GM12873 (cell line): Measurements from ENCODE around the gene FOXO3.

Experiments used
- CTCF ChIP-seq: IDR thresholded peaks from 2 replicates; pipeline ENCODE4 v1.5.1; 2012; ENCODE audit warnings: low read depth, mild to moderate bottlenecking, moderate library complexity, low read length, control low read depth; ENCODE audit not compliant: insufficient read depth; ENCODE audit errors: missing control alignments

FOXO3 gene

DNA sequence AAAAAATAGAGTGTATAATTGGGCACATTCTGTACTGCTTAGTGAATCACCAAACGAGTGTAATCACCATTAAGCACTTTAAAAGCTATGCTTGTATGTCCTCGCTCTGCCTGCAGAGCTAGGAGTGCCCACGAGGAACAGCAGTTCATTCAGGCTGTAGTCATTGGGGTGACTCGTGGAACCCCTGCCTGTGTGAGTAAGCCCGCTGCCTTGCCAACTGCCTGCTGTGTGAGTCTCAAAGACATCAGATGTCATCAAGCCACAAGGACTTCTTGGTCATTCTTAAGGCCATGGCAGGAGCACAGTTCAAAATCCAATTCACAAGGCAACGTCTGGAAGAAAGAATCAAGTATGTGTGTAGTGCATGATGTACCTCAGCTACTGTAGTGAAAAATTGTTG, 60.4 kb downstream of the FOXO3 start:
- no peak for TF ChIP-seq CTCF

DNA sequence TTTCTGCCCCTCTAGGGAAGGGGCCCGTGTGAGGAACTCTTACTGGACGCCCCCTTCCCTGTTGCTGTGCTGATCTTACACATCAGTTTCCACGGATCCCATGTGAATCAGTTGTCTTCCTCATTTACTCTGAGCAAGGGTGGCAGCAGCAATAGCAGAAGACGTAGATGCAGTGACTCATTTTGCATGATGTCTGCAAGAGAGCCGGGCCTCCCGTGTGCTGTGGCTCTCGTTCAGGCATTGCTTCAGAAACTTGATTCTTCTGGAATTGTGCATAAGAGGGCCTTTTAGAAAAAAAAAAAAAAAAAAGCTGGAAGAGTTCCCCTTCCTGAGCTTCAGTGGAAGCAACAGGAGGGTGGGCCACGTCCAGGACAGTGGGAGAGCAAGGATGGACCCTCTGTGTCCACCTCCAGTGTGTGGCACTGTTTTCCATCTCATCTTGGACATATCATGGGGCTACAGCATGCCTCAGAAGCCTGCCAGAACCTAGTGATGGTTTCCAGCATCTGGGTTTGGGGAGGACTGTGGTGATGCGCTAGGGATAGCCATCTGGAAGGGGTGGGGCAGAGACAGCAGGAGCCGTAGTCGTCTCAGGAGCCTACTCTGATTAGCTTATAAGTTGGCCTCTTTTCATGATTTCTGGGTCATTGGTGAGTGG, 62.1 kb downstream of the FOXO3 start:
- TF ChIP-seq CTCF, result no peak

DNA sequence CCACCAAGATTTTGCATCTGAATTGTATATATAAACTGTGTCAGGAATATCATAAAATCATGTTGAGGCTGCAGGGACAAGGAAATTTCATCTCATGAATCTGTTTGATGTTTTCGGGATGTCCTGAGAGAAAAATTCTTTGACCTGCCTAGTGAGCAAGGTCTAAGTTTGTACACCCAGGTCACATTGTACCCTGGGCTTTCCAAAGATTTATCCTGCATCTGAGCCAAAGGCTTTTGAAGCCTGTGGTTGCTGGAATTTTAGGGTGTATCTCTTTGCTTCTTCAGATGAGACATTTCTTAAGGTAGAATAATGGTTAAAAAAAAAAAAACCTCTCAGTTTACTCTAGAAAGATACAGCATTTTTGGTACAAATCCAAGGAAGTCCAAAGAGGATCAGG, 63.3 kb downstream of the FOXO3 start:
- no peak for TF ChIP-seq CTCF

- no peak for TF ChIP-seq CTCF
Measured at GRCh38 chr6:108625581-108625980, 64.9 kb downstream of the FOXO3 start.

DNA sequence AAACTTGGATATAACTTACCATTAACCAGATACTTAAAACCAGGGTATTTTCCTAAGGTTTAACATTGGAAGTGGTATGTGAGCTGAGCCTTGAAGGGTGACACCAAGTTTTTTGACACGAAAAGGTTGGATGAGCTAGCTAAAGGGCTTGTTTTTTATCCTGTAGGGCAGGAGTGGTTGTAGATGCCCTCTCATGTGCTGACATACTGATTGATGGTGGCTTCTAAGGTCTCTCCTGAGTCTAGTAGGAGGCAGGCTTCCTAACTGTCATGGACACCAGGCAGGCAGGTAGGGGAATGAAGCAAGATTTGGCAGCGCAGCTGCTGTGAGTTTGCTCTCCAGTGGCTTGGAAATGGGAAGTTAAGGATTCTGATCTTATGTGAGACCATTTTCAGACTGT, 66.1 kb downstream of the FOXO3 start:
- no peak for TF ChIP-seq CTCF

DNA sequence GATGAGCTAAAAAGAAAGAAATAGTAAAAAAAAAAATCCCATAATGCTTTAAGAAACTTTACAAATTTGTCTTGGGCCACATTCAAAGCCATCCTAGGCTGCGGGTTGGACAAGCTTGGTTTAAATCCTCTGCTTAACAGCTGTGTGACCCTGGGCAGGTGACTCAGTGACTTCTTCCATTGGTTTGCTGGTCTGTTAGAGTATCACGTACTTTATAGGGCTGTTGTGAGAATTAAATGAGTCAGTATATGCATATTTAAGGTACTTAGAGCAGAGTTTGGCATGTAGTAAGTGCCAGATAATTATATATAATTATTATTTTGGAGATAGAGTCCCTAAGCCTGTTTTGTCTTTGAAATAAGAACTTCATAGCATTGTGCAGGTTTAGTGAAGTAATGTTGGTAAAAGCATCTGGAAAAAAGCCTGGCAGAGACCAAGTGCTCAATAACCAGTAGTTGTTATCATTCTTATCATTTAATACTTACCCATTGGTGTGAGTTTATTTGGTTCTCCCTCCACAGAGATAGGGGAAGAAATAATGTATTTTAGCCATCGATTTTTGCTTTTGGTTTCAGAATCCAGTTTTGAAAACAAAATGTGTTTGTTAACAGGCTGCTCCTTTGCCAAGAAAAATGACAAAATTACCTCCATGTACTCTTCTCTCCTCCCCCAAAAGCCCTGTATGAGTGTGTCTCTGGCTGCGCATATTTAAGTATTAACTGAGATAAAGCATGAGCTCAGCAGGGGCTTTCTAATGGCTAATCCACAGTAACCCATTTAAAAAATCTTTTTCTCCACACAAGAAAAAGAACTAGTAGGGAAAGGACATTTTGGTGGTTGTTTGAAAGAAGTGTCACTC, 67.2 kb downstream of the FOXO3 start:
- TF ChIP-seq CTCF, result no peak

- no peak for TF ChIP-seq CTCF
Measured at GRCh38 chr6:108630050-108630714, 69.5 kb downstream of the FOXO3 start.
